ENCODE data around the gene POC1A.

DNA sequence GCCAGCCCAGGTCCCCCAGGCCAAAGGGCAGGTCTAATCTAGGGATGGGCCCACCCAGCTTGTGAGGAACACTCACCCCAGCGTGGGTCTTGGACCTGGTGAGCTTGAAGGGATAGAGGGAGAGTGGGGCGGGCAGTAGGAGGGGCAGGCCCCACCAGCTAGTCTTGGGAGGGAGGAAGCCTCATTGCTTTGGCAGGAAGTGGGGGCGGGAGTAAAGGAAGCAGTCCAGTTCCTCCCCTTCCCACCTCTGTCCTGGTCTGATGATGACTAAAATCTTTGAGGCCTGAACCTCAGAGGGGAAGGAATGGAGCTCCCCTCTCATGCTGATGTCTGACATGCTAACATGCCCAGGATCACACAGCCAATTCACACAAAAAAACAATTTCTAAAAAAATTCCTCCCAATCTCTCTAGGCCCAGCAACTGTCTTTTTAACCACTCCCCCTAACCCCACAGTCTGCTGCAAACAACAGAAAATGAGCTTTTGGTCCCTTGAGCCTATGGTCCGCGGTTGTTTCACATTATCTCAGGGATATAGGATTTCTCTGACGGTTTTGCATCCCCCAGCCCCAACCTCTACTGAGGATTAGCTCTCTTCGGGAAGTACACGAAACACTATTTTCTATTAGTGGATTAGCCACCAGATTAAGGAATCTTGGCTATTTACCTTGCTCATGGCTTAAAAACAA lies 67.1 kb downstream of the POC1A start:
- TF ChIP-seq, protein P1, sequence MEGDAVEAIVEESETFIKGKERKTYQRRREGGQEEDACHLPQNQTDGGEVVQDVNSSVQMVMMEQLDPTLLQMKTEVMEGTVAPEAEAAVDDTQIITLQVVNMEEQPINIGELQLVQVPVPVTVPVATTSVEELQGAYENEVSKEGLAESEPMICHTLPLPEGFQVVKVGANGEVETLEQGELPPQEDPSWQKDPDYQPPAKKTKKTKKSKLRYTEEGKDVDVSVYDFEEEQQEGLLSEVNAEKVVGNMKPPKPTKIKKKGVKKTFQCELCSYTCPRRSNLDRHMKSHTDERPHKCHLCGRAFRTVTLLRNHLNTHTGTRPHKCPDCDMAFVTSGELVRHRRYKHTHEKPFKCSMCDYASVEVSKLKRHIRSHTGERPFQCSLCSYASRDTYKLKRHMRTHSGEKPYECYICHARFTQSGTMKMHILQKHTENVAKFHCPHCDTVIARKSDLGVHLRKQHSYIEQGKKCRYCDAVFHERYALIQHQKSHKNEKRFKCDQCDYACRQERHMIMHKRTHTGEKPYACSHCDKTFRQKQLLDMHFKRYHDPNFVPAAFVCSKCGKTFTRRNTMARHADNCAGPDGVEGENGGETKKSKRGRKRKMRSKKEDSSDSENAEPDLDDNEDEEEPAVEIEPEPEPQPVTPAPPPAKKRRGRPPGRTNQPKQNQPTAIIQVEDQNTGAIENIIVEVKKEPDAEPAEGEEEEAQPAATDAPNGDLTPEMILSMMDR (IDR thresholded peaks at IDR 0.05) = no peak
- TF ChIP-seq POLR2A (IDR thresholded peaks at IDR 0.05) = no peak

Measured in uterus (tissue), 2 donors.